ENCODE results near the gene PRPF39.
A peak's percentile ranks its signal among the peaks of the same experiment; 100 is the strongest.
"Not testable (repeated sequence)": the region's sequence is repeated elsewhere in the genome, so short reads cannot be mapped to it uniquely, and the experiment has no call there.

The PRPF39 gene

GRCh38 chr14:45083976-45084722, at the start of gene PRPF39:
Gene PRPF39 (plus strand): TSS chr14:45084116. CDS start chr14:45095240, 11,124 bp downstream.
- peak; percentile 93 for FAIRE-seq

DNA sequence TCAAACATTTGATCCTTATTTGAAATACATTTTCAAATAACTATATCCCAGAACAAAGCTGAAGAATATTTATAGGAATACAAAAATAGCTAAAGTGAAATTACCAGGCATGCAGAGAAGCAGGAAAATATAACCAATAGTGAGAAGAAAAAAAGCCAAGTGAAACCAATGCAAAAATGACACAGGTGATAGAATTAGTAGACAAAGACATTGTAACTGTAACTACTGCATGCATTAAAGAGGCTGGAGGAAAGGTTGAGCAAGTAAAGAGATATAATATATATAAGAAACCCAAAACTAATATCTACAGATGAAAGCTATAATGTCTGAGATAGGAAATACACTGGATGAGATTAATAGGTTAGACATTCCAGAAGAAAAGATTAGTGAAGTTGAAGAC, 49.2 kb upstream of the PRPF39 start:
- FAIRE-seq (no peak), DNase-seq (ENCODE audit: insufficient read length, low spot score) (no peak)

More at GRCh38 chr14:45083976-45084722, at the start of gene PRPF39:
- DNase-seq (ENCODE audit: insufficient read length, low spot score): peak; percentile 97

- DNase-seq (ENCODE audit: insufficient read length, low spot score) (no peak), FAIRE-seq (no peak)
Measured at GRCh38 chr14:45038256-45038655, 45.7 kb upstream of the PRPF39 start.

GRCh38 chr14:45038865-45039264, 45.1 kb upstream of the PRPF39 start:
- DNase-seq (ENCODE audit: insufficient read length, low spot score) (no peak), FAIRE-seq (no peak)

- FAIRE-seq: no peak
- DNase-seq (ENCODE audit: insufficient read length, low spot score): no peak
Measured at GRCh38 chr14:45039390-45039789, 44.5 kb upstream of the PRPF39 start.

- DNase-seq (ENCODE audit: insufficient read length, low spot score) (no peak), FAIRE-seq (no peak)
Measured at GRCh38 chr14:45041641-45042040, 42.3 kb upstream of the PRPF39 start.

- FAIRE-seq: no peak
- DNase-seq (ENCODE audit: insufficient read length, low spot score): no peak
Measured at GRCh38 chr14:45044638-45045037, 39.3 kb upstream of the PRPF39 start.

GRCh38 chr14:45048385-45048784, 35.5 kb upstream of the PRPF39 start:
- FAIRE-seq: no peak
- DNase-seq (ENCODE audit: insufficient read length, low spot score): no peak

DNA sequence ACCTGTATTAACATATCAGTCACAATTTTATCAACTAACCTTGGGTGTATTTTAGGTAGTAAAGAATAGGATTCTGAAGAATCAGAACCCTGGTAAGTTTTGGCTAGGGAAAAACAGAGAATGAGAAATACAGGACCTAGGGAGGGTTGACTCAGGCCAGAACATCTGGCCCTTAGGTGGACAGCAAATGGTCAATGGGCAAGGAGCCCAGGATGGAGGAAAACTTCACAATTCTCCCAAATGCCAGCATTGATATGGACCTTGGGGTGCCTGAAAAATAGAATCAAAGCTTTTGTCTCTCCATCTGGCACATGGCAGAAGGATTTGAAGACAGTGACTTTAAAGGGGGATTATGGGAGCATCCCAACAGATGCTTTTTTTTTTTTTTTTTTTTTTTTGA, 32.7 kb upstream of the PRPF39 start:
- FAIRE-seq (no peak), DNase-seq (ENCODE audit: insufficient read length, low spot score) (no peak)

DNA sequence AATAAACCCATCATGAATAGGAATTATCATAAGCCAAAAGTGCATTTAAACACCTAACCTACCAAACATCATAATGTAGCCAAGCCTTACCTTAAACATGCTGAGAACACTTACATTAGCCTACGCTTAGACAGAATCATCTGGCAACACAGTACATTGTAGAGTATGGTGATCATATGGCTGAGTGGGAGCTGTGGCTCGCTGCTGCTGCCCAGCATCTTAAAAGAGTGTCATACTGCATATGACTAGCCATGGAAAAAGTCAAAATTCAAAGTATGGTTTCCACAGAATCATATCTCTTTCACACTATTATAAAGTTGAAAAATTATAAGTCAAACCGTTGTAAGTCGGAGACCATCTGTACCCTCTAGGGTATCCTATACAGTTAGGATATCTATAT, 32.0 kb upstream of the PRPF39 start:
- no peak for FAIRE-seq
- DNase-seq (ENCODE audit: insufficient read length, low spot score): no peak

DNA sequence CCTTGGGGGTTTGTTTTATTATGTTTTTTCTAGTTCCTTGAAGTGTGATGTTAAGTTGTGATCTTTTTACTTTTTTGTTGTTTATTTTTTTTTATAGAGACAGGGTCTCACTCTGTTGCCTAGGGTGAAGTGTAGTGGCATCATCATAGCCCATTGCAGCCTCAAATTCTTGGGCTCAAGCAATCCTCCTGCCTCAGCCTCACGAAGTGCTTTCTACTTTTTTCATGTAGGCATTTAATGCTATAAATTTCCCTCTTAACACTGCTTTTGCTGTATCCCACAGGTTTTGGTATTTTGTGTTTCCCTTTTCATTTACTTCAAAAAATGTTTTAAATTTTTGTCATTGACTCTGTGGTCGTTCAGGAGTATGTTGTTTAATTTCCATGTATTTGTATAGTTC, 26.6 kb upstream of the PRPF39 start:
- FAIRE-seq: no peak

DNA sequence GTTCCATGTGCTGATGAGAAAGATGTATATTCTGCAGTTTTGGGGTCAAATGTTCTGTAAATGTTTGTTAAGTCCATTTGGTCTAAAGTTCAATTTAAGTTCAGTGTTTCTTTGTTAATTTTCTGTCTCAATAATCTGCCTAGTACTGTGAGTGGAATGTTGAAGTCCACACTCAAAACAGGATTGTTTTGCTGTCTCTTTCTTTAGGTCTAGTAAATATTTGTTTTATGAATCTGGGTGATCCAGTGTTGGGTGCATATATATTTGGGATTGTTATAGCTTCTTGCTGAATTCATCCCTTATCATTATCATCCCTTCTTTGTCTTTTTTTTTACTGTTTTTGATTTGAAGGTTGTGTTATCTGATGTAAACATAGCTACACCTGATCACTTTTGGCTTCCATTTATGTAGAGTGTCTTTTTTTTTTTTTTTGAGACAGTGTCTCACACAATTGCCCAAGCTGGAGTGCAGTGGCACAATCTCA, 26.0 kb upstream of the PRPF39 start:
- no peak for FAIRE-seq
- no peak for DNase-seq (ENCODE audit: insufficient read length, low spot score)

More for the DNA sequence above, 26.6 kb upstream of the PRPF39 start:
- no peak for DNase-seq (ENCODE audit: insufficient read length, low spot score)

- DNase-seq (ENCODE audit: insufficient read length, low spot score) (no peak), FAIRE-seq (no peak)
Measured at GRCh38 chr14:45060551-45060950, 23.4 kb upstream of the PRPF39 start.

DNA sequence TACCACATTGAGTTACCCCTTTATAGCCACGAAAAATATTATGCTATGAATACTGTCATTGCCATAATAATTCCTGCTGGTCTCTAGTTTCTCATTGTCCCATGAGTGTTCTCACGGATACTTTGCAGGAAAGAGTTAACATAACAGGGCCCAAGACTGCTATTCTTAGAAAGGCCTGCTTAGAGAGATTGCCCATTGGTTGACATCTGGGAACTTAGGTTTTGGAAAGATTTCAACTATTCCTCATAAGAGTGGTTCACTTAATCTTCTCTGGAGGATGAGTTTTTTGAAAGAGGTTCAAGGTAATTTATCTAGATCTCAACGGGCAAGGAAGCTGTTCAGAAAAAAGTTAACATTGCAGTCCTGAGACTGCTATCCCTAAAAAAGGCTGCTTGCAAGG, 18.4 kb upstream of the PRPF39 start:
- FAIRE-seq (no peak), DNase-seq (ENCODE audit: insufficient read length, low spot score) (no peak)

DNA sequence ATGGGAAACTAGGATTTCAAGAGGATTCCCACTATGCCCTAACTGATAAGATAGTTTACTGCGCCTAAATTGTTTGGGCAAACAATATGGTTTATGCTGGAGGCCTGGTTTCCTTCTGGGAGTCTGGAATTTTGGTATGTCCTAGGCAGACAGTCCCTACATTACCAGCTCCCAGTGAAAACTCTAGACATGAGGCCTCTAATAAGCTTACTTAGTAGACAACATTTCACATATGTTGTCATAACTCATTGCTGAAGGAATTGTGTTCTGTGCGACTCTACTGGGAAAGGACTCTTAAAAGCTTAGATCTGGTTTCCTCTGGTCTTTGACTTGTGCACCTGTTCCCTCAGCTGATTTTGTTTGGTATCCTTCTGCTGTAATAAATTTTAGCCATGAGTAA, 18.0 kb upstream of the PRPF39 start:
- DNase-seq (ENCODE audit: insufficient read length, low spot score) (no peak), FAIRE-seq (no peak)

DNA sequence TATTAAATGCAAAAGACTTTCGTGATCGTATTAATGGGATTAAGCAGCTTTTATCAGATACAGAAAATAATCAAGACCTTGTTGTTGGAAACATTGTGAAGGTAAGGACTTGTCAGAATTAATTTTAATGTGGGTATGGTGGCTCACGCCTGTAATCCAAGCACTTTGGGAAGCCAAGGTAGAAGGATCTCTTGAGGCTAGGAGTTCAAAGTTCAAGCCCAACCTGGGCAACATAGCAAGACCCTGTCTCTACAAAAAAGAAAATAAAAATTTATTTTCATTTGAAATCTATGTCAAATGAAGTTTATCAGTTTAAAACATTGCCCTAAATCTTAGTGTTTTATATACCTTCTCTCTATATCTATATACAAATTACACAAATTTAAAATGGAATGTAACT, 17.2 kb upstream of the PRPF39 start:
- no peak for FAIRE-seq

GRCh38 chr14:45068396-45068795, 15.5 kb upstream of the PRPF39 start:
- no peak for DNase-seq (ENCODE audit: insufficient read length, low spot score)
- FAIRE-seq: no peak

More for the DNA sequence above, 17.2 kb upstream of the PRPF39 start:
- no peak for DNase-seq (ENCODE audit: insufficient read length, low spot score)

DNA sequence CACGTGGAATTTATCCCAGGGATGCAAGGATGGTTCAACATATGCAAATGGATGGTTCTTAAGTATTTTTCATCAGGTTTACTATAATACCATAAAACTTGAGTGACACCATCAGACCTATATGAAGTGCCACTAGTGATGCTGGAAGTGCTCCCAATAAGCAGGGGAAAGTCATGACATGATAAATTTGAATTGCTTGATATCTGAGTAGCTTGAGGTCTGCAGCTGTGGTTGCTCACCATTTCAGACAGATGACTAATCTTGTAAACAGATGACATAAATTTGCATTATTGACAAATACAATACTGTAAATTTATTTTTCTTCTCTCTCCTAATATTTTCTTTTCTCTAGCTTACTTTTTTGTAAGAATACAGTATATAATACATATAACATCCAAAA, 13.7 kb upstream of the PRPF39 start:
- FAIRE-seq (peak; percentile 33), DNase-seq (ENCODE audit: insufficient read length, low spot score) (no peak)

DNA sequence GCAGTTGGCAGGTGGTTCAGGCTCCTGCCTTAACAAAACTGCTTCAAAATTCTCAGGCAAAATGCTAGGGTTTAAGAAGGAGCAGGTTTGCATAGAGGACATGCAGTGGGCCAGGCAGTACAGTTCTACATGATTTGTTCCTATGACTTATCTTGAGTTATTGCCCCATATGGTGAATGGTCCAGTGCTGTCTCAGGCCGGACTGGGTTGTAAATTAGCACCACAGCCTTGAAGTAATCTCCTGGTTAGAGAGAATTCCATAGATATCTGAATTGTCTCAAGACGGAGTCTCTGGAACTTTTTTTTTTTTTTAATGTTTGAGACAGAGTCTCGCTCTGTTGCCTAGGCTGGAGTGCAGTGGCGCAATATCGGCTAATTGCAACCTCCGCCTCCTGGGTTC, 11.8 kb upstream of the PRPF39 start:
- DNase-seq (ENCODE audit: insufficient read length, low spot score): no peak
- FAIRE-seq: no peak

- DNase-seq (ENCODE audit: insufficient read length, low spot score) (no peak), FAIRE-seq (no peak)
Measured at GRCh38 chr14:45073231-45073879, 10.6 kb upstream of the PRPF39 start.

- no peak for FAIRE-seq
- DNase-seq (ENCODE audit: insufficient read length, low spot score): no peak
Measured at GRCh38 chr14:45078323-45078722, 5.6 kb upstream of the PRPF39 start.

- not testable (repeated sequence) for FAIRE-seq; DNase-seq (ENCODE audit: insufficient read length, low spot score)
Measured at GRCh38 chr14:45080416-45080968, 3.4 kb upstream of the PRPF39 start.

Data from HTR-8/SVneo (cell line).